SK-N-SH treated with all-trans-retinoic acid at 6 μM for 48 hours (cell line): ENCODE data around the gene SIRPA.

ENCODE experiments used
- ATAC-seq: fragments of 200-7000 bp; cut with Tn5 transposase; 3 replicates; pipeline ENCODE4 v1.9.1; 2020; ENCODE audit warnings: mild to moderate bottlenecking, moderate library complexity
- ARNTL ChIP-seq: fragments of 450-650 bp; formaldehyde crosslinking; IDR thresholded peaks from 2 replicates; pipeline ENCODE4 v1.5.0; 2020; ENCODE audit warnings: low read depth, mild to moderate bottlenecking, moderate library complexity, borderline replicate concordance
- BACH2 ChIP-seq: fragments of 250-450 bp; sonication (Bioruptor Pico); IDR thresholded peaks from 2 replicates; pipeline ENCODE4 v1.9.0; 2021; ENCODE audit warnings: mild to moderate bottlenecking, borderline replicate concordance
- CSDC2 ChIP-seq: fragments of 250-450 bp; sonication (Bioruptor Pico); IDR thresholded peaks from 2 replicates; pipeline ENCODE4 v1.5.0; 2020; ENCODE audit warnings: mild to moderate bottlenecking, moderate library complexity
- ISL1 ChIP-seq: fragments of 250-450 bp; sonication (Bioruptor Pico); IDR thresholded peaks from 2 replicates; pipeline ENCODE4 v2.1.2; 2022; ENCODE audit warnings: mild to moderate bottlenecking, moderate library complexity
- OSR1 ChIP-seq: fragments of 250-450 bp; sonication (Bioruptor Pico); IDR thresholded peaks from 2 replicates; pipeline ENCODE4 v1.8.0; 2022; ENCODE audit warnings: moderate library complexity, mild to moderate bottlenecking, inconsistent platforms
- PPARA ChIP-seq: fragments of 250-450 bp; sonication (Bioruptor Pico); IDR thresholded peaks from 2 replicates; pipeline ENCODE4 v1.5.0; 2020; ENCODE audit warnings: mild to moderate bottlenecking, borderline replicate concordance
- SNAI2 ChIP-seq: fragments of 250-450 bp; sonication (Bioruptor Pico); IDR thresholded peaks from 2 replicates; pipeline ENCODE4 v1.5.0; 2020; ENCODE audit warnings: mild to moderate bottlenecking, moderate library complexity
- TCF4 ChIP-seq: fragments of 250-450 bp; sonication (Bioruptor Pico); IDR thresholded peaks from 2 replicates; pipeline ENCODE4 v1.8.0; 2021; ENCODE audit warnings: mild to moderate bottlenecking, moderate library complexity, borderline replicate concordance
- ZC3H10 ChIP-seq: fragments of 250-450 bp; sonication (Bioruptor Pico); IDR thresholded peaks from 2 replicates; pipeline ENCODE4 v1.5.1; 2021; ENCODE audit warnings: mild to moderate bottlenecking, moderate library complexity
- ZFP30 ChIP-seq: fragments of 450-650 bp; formaldehyde crosslinking; IDR thresholded peaks from 2 replicates; pipeline ENCODE4 v1.5.0; 2022; ENCODE audit warnings: mild to moderate bottlenecking, moderate library complexity
- ZNF565 ChIP-seq: fragments of 450-650 bp; formaldehyde crosslinking; conservative IDR thresholded peaks from 2 replicates; pipeline ENCODE4 v1.5.0; 2020; ENCODE audit warnings: low read depth, mild to moderate bottlenecking, moderate library complexity
- ZNF70 ChIP-seq: fragments of 450-650 bp; formaldehyde crosslinking; IDR thresholded peaks from 2 replicates; pipeline ENCODE4 v1.5.0; 2020; ENCODE audit warnings: mild to moderate bottlenecking, moderate library complexity
- TF ChIP-seq, protein P1 (sequence below): fragments of 250-450 bp; sonication (Bioruptor Pico); IDR thresholded peaks from 2 replicates; pipeline ENCODE4 v1.5.0; 2020; ENCODE audit warnings: mild to moderate bottlenecking, moderate library complexity
- TF ChIP-seq, protein P2 (sequence below): fragments of 250-450 bp; sonication (Bioruptor Pico); IDR thresholded peaks from 2 replicates; pipeline ENCODE4 v1.8.0; 2020; ENCODE audit warnings: mild to moderate bottlenecking, moderate library complexity, borderline replicate concordance
- TF ChIP-seq, protein P3 (sequence below): fragments of 250-450 bp; sonication (Bioruptor Pico); IDR thresholded peaks from 2 replicates; pipeline ENCODE4 v1.5.1; 2021; ENCODE audit warnings: mild to moderate bottlenecking, moderate library complexity
- TF ChIP-seq, protein P4 (sequence below): fragments of 250-450 bp; sonication (Bioruptor Pico); IDR thresholded peaks from 2 replicates; pipeline ENCODE4 v1.8.0; 2021; ENCODE audit warnings: low read depth, mild to moderate bottlenecking, moderate library complexity, borderline replicate concordance

The SIRPA gene

DNA sequence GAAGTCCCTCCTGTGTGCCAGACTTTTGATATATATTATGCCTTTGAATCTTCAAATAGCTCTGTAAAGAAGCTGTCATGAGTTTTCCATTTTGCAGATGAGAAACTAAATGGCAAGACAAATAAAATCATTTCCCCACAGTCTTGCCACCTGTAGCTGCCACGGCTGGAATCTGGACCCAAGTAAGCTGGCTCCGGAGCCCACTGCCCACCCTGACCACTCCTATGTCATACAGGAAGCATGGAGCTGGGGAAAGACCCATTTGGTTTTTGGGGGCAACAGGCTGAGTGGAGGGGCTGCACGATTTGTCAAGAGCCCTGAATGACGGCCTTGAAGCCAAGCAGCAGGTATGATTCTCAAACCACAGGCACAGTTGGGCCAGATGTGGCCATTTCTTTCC, 10.0 kb upstream of the SIRPA start (continued):
- TF ChIP-seq, protein P1, sequence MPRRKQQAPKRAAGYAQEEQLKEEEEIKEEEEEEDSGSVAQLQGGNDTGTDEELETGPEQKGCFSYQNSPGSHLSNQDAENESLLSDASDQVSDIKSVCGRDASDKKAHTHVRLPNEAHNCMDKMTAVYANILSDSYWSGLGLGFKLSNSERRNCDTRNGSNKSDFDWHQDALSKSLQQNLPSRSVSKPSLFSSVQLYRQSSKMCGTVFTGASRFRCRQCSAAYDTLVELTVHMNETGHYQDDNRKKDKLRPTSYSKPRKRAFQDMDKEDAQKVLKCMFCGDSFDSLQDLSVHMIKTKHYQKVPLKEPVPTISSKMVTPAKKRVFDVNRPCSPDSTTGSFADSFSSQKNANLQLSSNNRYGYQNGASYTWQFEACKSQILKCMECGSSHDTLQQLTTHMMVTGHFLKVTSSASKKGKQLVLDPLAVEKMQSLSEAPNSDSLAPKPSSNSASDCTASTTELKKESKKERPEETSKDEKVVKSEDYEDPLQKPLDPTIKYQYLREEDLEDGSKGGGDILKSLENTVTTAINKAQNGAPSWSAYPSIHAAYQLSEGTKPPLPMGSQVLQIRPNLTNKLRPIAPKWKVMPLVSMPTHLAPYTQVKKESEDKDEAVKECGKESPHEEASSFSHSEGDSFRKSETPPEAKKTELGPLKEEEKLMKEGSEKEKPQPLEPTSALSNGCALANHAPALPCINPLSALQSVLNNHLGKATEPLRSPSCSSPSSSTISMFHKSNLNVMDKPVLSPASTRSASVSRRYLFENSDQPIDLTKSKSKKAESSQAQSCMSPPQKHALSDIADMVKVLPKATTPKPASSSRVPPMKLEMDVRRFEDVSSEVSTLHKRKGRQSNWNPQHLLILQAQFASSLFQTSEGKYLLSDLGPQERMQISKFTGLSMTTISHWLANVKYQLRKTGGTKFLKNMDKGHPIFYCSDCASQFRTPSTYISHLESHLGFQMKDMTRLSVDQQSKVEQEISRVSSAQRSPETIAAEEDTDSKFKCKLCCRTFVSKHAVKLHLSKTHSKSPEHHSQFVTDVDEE (CRISPR knock-in tag): no peak
- TF ChIP-seq ZFP30 (no peak), CSDC2 (CRISPR knock-in tag) (no peak)
- TF ChIP-seq, protein P2, sequence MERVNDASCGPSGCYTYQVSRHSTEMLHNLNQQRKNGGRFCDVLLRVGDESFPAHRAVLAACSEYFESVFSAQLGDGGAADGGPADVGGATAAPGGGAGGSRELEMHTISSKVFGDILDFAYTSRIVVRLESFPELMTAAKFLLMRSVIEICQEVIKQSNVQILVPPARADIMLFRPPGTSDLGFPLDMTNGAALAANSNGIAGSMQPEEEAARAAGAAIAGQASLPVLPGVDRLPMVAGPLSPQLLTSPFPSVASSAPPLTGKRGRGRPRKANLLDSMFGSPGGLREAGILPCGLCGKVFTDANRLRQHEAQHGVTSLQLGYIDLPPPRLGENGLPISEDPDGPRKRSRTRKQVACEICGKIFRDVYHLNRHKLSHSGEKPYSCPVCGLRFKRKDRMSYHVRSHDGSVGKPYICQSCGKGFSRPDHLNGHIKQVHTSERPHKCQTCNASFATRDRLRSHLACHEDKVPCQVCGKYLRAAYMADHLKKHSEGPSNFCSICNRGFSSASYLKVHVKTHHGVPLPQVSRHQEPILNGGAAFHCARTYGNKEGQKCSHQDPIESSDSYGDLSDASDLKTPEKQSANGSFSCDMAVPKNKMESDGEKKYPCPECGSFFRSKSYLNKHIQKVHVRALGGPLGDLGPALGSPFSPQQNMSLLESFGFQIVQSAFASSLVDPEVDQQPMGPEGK: no peak
- TF ChIP-seq, all 23 proteins: peak for 0

DNA sequence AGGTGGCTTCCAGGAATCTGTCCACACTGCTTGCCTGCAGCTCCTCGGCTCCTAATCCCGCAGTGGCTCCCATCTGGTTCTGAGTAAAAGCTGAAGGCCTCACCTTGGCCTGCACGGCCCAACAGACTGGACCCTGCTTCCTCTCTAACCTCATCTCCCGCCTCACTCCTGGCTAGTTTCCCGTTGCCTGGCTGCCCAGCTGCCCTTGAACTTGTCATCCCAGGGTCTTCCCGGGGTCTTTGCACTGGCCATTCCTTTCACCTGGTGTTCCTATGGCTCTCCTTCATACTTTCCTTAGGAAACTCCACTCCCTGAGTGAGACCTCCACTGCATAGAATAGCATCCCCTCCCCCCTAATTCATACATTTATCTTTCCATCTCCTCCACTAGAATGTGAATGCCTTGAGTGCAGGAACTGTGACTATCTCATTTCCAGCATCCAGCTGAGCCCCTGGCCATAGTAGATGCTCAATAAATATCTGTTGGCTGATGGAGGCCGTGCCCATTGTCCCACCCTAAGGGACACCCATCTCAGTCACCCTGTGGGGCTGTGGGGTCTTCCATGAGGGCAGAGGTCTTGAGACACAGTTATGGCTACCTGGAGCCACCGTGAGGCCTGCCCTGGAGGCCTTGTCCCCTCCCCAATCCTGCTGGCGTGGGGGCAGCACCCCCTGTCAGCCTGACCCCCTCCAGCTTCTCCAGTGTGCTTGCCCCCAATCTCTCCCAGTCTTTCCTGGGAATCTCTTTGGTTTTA, 9.1 kb upstream of the SIRPA start:
- TF ChIP-seq CSDC2 (CRISPR knock-in tag) (no peak), ARNTL (no peak), PPARA (CRISPR knock-in tag) (no peak), ZNF565 (CRISPR knock-in tag) (no peak), OSR1 (CRISPR knock-in tag) (no peak), ZC3H10 (no peak), SNAI2 (CRISPR knock-in tag) (no peak), BACH2 (CRISPR knock-in tag) (no peak), TCF4 (CRISPR knock-in tag) (no peak), ZNF70 (CRISPR knock-in tag) (no peak)
- TF ChIP-seq, protein P3, sequence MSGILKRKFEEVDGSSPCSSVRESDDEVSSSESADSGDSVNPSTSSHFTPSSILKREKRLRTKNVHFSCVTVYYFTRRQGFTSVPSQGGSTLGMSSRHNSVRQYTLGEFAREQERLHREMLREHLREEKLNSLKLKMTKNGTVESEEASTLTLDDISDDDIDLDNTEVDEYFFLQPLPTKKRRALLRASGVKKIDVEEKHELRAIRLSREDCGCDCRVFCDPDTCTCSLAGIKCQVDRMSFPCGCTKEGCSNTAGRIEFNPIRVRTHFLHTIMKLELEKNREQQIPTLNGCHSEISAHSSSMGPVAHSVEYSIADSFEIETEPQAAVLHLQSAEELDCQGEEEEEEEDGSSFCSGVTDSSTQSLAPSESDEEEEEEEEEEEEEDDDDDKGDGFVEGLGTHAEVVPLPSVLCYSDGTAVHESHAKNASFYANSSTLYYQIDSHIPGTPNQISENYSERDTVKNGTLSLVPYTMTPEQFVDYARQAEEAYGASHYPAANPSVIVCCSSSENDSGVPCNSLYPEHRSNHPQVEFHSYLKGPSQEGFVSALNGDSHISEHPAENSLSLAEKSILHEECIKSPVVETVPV (CRISPR knock-in tag): no peak
- TF ChIP-seq, protein P4, sequence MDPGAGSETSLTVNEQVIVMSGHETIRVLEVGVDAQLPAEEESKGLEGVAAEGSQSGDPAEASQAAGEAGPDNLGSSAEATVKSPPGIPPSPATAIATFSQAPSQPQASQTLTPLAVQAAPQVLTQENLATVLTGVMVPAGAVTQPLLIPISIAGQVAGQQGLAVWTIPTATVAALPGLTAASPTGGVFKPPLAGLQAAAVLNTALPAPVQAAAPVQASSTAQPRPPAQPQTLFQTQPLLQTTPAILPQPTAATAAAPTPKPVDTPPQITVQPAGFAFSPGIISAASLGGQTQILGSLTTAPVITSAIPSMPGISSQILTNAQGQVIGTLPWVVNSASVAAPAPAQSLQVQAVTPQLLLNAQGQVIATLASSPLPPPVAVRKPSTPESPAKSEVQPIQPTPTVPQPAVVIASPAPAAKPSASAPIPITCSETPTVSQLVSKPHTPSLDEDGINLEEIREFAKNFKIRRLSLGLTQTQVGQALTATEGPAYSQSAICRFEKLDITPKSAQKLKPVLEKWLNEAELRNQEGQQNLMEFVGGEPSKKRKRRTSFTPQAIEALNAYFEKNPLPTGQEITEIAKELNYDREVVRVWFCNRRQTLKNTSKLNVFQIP: no peak
- TF ChIP-seq, protein P2: no peak
- TF ChIP-seq, all 23 proteins: peak for 0
- no peak for ATAC-seq

DNA sequence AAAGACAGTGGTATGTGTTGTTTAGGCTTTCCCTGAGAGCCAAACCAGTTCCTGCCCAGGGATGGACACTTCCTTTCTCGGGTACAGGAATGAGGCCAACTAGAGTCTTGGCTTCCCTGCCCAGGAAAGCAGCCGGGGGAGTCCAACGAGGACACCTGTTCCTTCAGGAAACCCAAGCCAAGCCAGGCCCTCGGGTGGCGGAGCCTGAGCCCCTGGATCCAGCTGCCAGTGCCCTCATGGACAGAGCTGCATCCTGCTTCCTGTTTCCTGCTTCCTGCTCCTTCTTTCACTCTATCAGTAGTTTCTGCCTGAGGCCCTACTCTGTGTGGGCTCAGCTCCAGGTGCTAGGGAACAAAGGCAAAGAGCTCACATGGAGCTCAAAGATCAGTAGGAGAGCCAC, 7.9 kb upstream of the SIRPA start:
- TF ChIP-seq SNAI2 (CRISPR knock-in tag) (no peak), ZFP30 (no peak), BACH2 (CRISPR knock-in tag) (no peak), ZNF70 (CRISPR knock-in tag) (no peak), ISL1 (CRISPR knock-in tag) (no peak), ZC3H10 (no peak), OSR1 (CRISPR knock-in tag) (no peak)
- TF ChIP-seq, protein P4: no peak
- no peak for ATAC-seq
